ENCODE results near the gene CTTNBP2NL. TPM values are rescaled to one million over a fixed set of nuclear protein-coding genes. Genes with fewer than 3 reads are reported as not detected.

CTTNBP2NL gene
- total and polyA plus RNA-seq, 7 donors: 1.2 to 9.4 (median 4.7) TPM

DNA sequence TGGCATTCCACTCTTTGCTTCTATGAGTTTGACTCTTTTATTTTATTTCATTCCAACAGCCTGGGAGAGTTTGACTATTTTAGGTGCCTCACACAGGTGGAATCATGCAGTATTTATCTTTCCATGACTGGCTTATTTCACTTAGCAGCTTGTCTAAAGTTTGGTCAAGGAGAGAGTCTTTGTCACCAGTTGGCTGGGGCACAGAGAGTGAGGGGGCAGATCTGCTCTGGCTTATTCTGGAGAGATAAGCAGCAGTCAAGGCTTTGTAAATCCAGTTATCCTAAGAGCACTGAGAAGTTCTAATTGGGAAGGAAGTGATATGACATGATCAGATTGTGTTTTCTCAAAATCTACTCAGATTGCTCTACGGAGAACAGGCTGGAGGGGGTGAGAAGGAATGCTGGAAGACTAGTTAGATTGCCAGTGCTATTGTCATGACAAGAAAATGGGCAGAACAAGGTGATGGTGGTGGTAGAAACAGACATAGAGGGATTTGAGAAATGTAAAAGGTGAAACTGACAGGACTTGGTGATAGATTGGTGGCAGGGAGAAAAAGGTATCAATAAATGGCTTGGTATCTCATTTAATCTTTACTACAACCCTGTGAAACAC lies 12.1 kb upstream of the CTTNBP2NL start:
- Histone ChIP-seq H3K27me3 (ENCODE audit: insufficient read depth in 3 of 3, low read length in 2 of 3) (peaks cover 0 to 20% (median 4%) of the 10 kb centered on the region in 3 donors), H3K4me3 (no peak overlapping the region), H3K4me1 (no peaks in the 10 kb centered on the region), H3K9me3 (no peaks in the 10 kb centered on the region), H3K27ac (no peak overlapping the region), H3K36me3 (ENCODE audit: insufficient read depth in 1 of 2, low read depth in 1 of 2) (no peaks in the 10 kb centered on the region)
- intact Hi-C loops (cut with DNase I): no loop called here
- DNase-seq (no peak), ATAC-seq (no peak)
- 57 to 79% (median 71%) methylated on average over 1 of the region's 1 CpG for WGBS, 3 donors
- TF ChIP-seq, protein P1, sequence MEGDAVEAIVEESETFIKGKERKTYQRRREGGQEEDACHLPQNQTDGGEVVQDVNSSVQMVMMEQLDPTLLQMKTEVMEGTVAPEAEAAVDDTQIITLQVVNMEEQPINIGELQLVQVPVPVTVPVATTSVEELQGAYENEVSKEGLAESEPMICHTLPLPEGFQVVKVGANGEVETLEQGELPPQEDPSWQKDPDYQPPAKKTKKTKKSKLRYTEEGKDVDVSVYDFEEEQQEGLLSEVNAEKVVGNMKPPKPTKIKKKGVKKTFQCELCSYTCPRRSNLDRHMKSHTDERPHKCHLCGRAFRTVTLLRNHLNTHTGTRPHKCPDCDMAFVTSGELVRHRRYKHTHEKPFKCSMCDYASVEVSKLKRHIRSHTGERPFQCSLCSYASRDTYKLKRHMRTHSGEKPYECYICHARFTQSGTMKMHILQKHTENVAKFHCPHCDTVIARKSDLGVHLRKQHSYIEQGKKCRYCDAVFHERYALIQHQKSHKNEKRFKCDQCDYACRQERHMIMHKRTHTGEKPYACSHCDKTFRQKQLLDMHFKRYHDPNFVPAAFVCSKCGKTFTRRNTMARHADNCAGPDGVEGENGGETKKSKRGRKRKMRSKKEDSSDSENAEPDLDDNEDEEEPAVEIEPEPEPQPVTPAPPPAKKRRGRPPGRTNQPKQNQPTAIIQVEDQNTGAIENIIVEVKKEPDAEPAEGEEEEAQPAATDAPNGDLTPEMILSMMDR (IDR thresholded peaks at IDR 0.05): no peak

DNA sequence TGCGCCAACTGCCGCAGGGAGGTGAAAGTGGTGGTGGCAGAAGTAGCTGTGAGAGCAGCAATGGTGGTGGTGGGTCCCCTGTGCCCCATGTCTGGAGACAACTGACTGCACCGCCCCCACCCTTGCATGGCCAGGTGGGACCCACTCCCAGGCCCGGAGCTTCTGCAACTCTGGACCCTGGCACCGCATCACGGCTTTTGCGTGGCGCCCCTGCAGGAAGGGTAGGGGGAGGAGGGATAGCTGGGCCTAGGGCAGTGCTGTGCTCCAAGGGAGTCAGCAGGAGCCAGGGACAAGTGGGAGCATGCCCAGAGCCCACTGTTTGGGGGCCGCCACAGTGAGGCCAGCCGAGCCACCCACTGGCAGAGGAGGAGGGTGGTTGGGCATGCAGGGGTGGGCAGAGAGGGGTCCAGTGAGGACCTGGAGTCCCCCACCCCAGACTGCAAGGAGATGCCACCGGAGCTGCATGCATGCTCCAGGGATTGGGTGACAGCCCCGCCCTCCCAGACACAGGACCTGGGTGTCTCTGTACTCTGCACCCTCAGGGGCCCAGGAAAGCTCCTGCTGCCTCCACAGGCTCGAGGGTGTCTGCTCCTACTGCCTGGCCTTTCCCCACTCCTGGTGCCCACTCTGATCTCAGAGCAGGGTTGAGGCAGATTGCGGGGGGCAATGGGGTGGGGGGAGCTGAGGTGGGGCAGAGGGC lies 9.8 kb upstream of the CTTNBP2NL start:
- Histone ChIP-seq H3K27ac (no peak overlapping the region), H3K4me1 (no peaks in the 10 kb centered on the region), H3K27me3 (ENCODE audit: insufficient read depth in 3 of 3, low read length in 2 of 3) (peaks cover 0 to 20% (median 4%) of the 10 kb centered on the region in 3 donors), H3K9me3 (no peaks in the 10 kb centered on the region), H3K4me3 (no peak overlapping the region), H3K36me3 (ENCODE audit: insufficient read depth in 1 of 2, low read depth in 1 of 2) (no peaks in the 10 kb centered on the region)
- intact Hi-C loops (cut with DNase I): no loop called here
- TF ChIP-seq, protein P1 (IDR thresholded peaks at IDR 0.05): no peak
- ATAC-seq (no peak), DNase-seq (no peak)
- 86 to 89% (median 88%) methylated on average over 12 to 14 of the region's 14 CpGs for WGBS, 3 donors

DNA sequence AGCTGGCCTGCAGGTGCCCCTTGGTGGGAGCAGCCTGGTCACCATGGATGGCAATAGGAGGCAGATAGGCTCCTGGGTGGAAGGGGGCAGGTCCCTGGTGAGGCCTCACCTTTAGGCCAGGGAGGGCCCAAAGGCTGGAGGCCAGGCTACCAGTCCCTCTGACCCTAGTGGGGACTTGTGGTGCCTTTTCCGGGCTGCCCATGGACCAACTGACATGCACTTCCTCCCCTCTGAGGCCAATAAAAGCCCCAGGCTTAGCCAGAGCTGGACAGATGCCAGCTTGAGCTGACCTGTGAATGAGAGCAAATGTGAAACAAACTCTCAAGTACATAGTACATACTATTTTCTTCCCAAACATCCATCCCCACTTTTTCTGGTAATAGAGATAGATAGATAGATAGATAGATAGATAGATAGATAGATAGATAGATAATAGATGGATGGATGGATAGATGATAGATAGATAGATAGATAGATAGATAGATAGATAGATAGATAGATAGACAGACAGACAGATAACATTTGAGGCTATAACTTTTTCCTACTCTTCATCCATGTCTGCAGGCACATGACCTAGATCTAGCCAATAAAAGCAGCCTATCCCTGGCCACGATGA lies 9.2 kb upstream of the CTTNBP2NL start:
- H3K27ac ChIP-seq: no peak overlapping the region
- no peaks in the 10 kb centered on the region for H3K36me3 ChIP-seq (ENCODE audit: insufficient read depth in 1 of 2, low read depth in 1 of 2)
- intact Hi-C loops (cut with DNase I): no loop called here
- H3K9me3 ChIP-seq: no peaks in the 10 kb centered on the region
- no peak for DNase-seq
- 31 to 46% (median 46%) methylated on average over 2 of the region's 2 CpGs for WGBS, 3 donors
- H3K4me3 ChIP-seq: no peak overlapping the region
- H3K27me3 ChIP-seq (ENCODE audit: insufficient read depth in 3 of 3, low read length in 2 of 3): peaks cover 0 to 17% (median 4%) of the 10 kb centered on the region in 3 donors
- no peaks in the 10 kb centered on the region for H3K4me1 ChIP-seq
- TF ChIP-seq, protein P1 (IDR thresholded peaks at IDR 0.05): no peak
- ATAC-seq: no peak

DNA sequence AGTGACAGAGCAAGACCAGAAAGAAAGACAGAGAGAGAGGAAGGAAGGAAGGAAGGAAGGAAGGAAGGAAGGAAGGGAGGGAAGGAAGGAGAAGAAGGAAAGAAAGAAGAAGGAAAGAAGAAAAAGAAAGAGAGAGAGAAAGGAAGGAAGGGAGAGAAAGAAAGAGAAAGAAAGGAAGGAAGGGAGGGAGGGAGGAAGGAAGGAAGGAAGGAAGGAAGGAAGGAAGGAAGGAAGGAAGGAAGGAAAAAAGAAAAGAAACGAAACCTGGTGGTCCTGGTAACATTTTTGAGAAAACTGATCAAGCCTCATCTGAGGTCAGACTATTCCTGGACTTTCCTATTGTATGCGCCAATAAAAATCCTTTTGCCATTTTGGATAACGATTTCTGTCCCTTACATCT lies 8.2 kb upstream of the CTTNBP2NL start:
- intact Hi-C loops (cut with DNase I): no loop called here
- 69 to 74% (median 70%) methylated on average over 3 of the region's 3 CpGs for WGBS, 3 donors
- H3K27ac ChIP-seq: no peak overlapping the region

More for the DNA sequence above, 8.2 kb upstream of the CTTNBP2NL start:
- ATAC-seq (no peak), DNase-seq (no peak)
- Histone ChIP-seq H3K9me3 (no peaks in the 10 kb centered on the region), H3K36me3 (ENCODE audit: insufficient read depth in 1 of 2, low read depth in 1 of 2) (no peaks in the 10 kb centered on the region), H3K27me3 (ENCODE audit: insufficient read depth in 3 of 3, low read length in 2 of 3) (peaks cover 0 to 8% (median 4%) of the 10 kb centered on the region in 3 donors), H3K4me1 (no peaks in the 10 kb centered on the region), H3K4me3 (no peak overlapping the region)
- TF ChIP-seq, protein P1 (IDR thresholded peaks at IDR 0.05): no peak
